ENCODE data around the gene KLF11.

The KLF11 gene

DNA sequence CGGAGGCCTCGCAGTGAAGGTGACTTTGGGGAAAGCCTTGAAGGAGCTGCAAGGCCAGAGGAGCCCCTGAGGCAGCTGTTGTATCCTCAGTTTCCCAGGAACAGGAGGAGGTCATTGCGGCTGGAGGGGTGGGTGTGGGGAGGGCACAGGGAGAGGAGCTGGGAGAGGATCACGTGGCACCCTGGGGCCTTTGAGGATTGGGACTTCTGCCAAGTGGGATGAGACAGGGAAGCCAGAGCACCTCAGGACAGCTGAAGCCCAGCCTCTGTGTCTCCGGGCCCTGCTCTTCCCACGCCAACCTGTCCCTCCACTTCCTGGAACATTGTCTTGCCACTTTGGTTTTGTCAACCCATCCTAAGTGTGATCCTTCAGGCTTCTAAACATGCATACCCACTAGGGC is 59.8 kb downstream of the KLF11 start:
- H3K9me3 ChIP-seq (ENCODE audit: control insufficient read depth, low read length) = no peaks in the 10 kb centered on the region
- no peaks in the 10 kb centered on the region for H3K79me2 ChIP-seq
- H3K4me1 ChIP-seq = no peaks in the 10 kb centered on the region
- TF ChIP-seq, protein P1, sequence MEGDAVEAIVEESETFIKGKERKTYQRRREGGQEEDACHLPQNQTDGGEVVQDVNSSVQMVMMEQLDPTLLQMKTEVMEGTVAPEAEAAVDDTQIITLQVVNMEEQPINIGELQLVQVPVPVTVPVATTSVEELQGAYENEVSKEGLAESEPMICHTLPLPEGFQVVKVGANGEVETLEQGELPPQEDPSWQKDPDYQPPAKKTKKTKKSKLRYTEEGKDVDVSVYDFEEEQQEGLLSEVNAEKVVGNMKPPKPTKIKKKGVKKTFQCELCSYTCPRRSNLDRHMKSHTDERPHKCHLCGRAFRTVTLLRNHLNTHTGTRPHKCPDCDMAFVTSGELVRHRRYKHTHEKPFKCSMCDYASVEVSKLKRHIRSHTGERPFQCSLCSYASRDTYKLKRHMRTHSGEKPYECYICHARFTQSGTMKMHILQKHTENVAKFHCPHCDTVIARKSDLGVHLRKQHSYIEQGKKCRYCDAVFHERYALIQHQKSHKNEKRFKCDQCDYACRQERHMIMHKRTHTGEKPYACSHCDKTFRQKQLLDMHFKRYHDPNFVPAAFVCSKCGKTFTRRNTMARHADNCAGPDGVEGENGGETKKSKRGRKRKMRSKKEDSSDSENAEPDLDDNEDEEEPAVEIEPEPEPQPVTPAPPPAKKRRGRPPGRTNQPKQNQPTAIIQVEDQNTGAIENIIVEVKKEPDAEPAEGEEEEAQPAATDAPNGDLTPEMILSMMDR (IDR thresholded peaks at IDR 0.05) = no peak
- no peaks in the 10 kb centered on the region for H3K27me3 ChIP-seq (ENCODE audit: control insufficient read depth, insufficient read depth, low read length)
- H3K4me3 ChIP-seq (ENCODE audit: low read depth, low read length) = no peak overlapping the region
- H3K36me3 ChIP-seq (ENCODE audit: control insufficient read depth, insufficient read depth, low read length) = no peaks in the 10 kb centered on the region
- no peak overlapping the region for H2AFZ ChIP-seq
- no peak overlapping the region for H3K4me2 ChIP-seq (ENCODE audit: low read length)
- no peak overlapping the region for H3K27ac ChIP-seq
- H3K9ac ChIP-seq = no peak overlapping the region
